BLaER1 (cell line): Measurements from ENCODE around the gene KLHL30.

Experiments used
- H3K27ac ChIP-seq: shearing (Covaris generic); formaldehyde crosslinking; 2 replicates; pipeline ENCODE4 v1.8.1; 2022
- H3K27me3 ChIP-seq: shearing (Covaris generic); formaldehyde crosslinking; 2 replicates; pipeline ENCODE4 v1.8.1; 2022
- H3K36me3 ChIP-seq: shearing (Covaris generic); formaldehyde crosslinking; 2 replicates; pipeline ENCODE4 v1.8.1; 2022
- H3K4me1 ChIP-seq: shearing (Covaris generic); formaldehyde crosslinking; 2 replicates; pipeline ENCODE4 v1.8.1; 2022
- H3K4me2 ChIP-seq: shearing (Covaris generic); formaldehyde crosslinking; 2 replicates; pipeline ENCODE4 v1.8.1; 2022
- H3K4me3 ChIP-seq: shearing (Covaris generic); formaldehyde crosslinking; 2 replicates; pipeline ENCODE4 v1.8.1; 2022
- H3K9ac ChIP-seq: shearing (Covaris generic); formaldehyde crosslinking; 2 replicates; pipeline ENCODE4 v1.8.1; 2022
- H3K9me3 ChIP-seq: shearing (Covaris generic); formaldehyde crosslinking; 2 replicates; pipeline ENCODE4 v1.8.1; 2022
- H4K20me1 ChIP-seq: shearing (Covaris generic); formaldehyde crosslinking; 2 replicates; pipeline ENCODE4 v1.8.1; 2022
- Cebpa-rat ChIP-seq: shearing (Covaris generic); IDR thresholded peaks from 2 replicates; pipeline ENCODE4 v1.8.1; 2022

KLHL30 gene

DNA sequence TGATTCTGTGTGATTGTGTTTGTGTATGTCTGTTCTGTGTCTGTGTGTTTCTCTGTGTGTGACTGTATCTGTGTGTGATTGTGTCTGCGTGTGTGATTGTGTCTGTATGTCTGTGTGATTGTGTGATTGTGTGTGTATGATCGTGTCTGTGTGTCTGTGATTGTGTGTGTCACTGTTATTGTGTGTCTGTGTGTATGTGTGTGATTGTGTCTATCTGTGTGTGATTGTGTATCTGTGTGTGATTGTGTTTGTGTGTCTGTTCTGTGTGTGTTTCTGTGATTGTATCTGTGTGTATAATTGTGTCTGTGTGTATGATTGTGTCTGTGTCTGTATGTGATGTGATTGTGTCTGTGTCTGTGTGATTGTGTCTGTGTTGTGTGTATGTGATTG, 11.7 kb upstream of the KLHL30 start:
- no peak for TF ChIP-seq Cebpa-rat
- H3K4me3 ChIP-seq = no peak overlapping the region
- no peak overlapping the region; the same call in 1 of the 2 replicates for H3K27ac ChIP-seq
- H3K27me3 ChIP-seq = no peaks in the 10 kb centered on the region
- H3K4me2 ChIP-seq = peak overlapping the region; percentile 63
- H3K4me1 ChIP-seq = peaks cover 73% of the 10 kb centered on the region
- H4K20me1 ChIP-seq = no peaks in the 10 kb centered on the region
- H3K36me3 ChIP-seq = no peaks in the 10 kb centered on the region
- no peaks in the 10 kb centered on the region for H3K9me3 ChIP-seq
- 0 out of 2 replicates have a peak overlapping the region, but pooled peaks have one; percentile 24 for H3K9ac ChIP-seq

GRCh38 chr2:238127165-238128060, 11.1 kb upstream of the KLHL30 start:
- Histone ChIP-seq H3K36me3 (no peaks in the 10 kb centered on the region), H3K9ac (0 out of 2 replicates have a peak overlapping the region, but pooled peaks have one; percentile 24), H3K4me3 (no peak overlapping the region), H3K9me3 (no peaks in the 10 kb centered on the region), H4K20me1 (no peaks in the 10 kb centered on the region), H3K27ac (peak overlapping the region; percentile 55), H3K4me2 (peak overlapping the region; percentile 63), H3K27me3 (no peaks in the 10 kb centered on the region), H3K4me1 (peaks cover 75% of the 10 kb centered on the region)
- no peak for TF ChIP-seq Cebpa-rat

GRCh38 chr2:238128061-238128440, 10.4 kb upstream of the KLHL30 start:
- Histone ChIP-seq H3K27me3 (no peaks in the 10 kb centered on the region), H3K4me2 (peak overlapping the region; percentile 63), H3K9me3 (no peaks in the 10 kb centered on the region), H3K36me3 (no peaks in the 10 kb centered on the region), H3K9ac (no peak overlapping the region), H3K4me1 (peaks cover 75% of the 10 kb centered on the region), H4K20me1 (no peaks in the 10 kb centered on the region), H3K4me3 (no peak overlapping the region), H3K27ac (no peak overlapping the region)
- no peak for TF ChIP-seq Cebpa-rat

- Histone ChIP-seq H3K36me3 (no peaks in the 10 kb centered on the region), H3K4me3 (no peak overlapping the region), H3K27ac (no peak overlapping the region), H3K4me1 (peaks cover 75% of the 10 kb centered on the region), H4K20me1 (no peaks in the 10 kb centered on the region), H3K9ac (no peak overlapping the region), H3K27me3 (no peaks in the 10 kb centered on the region), H3K4me2 (no peak overlapping the region), H3K9me3 (no peaks in the 10 kb centered on the region)
- TF ChIP-seq Cebpa-rat = no peak
Measured at GRCh38 chr2:238128534-238129001, 9.9 kb upstream of the KLHL30 start.

DNA sequence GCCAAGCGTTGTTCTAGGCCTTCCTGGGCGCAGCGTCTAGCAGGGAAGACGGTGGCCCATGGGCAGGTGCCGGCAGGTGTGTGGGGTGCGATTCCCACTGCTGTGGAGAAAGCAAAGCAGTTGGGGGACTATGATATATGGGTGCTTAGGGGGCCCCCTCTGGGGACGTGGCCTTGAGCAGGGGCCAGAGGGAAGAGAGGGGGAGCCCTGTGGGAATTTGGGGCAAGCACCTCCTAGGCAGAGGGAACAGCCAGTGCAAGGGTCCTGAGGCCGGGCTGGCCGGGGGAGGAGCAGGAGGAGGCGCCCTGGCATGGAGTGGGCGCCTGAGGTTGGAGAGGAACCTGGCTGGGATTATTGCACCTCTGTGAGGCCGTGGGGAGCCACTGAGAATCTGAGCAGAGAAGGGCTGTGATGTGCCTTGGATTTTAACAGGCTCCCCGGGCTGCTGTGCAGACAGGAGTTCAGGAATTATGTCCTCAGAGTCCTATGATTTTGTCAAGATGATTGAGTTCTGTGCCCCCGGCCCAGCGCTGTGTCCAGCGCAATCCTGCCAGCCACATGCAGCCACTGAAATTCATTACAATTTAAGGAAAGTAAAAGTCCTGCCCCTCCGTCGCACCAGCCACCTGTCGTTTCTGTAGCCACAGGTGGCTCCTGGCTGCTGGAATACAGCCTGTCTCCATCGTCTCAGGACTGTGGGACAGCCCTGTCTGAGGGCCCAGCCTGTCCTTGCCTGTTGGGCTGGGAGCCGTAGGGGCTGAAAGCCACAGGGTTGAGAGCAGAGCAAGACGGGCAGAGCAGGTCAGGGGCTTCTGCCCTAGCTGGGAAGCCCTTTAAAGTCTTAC, 9.1 kb upstream of the KLHL30 start:
- Histone ChIP-seq H3K4me1 (peaks cover 77% of the 10 kb centered on the region), H3K36me3 (no peaks in the 10 kb centered on the region), H3K9me3 (no peaks in the 10 kb centered on the region), H3K4me3 (no peak overlapping the region), H3K27ac (peak overlapping the region; percentile 87), H3K9ac (no peak overlapping the region; the same call in 1 of the 2 replicates), H4K20me1 (no peaks in the 10 kb centered on the region), H3K27me3 (no peaks in the 10 kb centered on the region), H3K4me2 (peak overlapping the region; percentile 80)
- no peak for TF ChIP-seq Cebpa-rat

- Histone ChIP-seq H3K9ac (peak overlapping the region; percentile 63), H4K20me1 (no peaks in the 10 kb centered on the region), H3K9me3 (no peaks in the 10 kb centered on the region), H3K4me2 (peak overlapping the region; percentile 80), H3K27me3 (no peaks in the 10 kb centered on the region), H3K36me3 (no peaks in the 10 kb centered on the region), H3K4me3 (no peak overlapping the region), H3K4me1 (peaks cover 78% of the 10 kb centered on the region), H3K27ac (peak overlapping the region; percentile 87)
- no peak for TF ChIP-seq Cebpa-rat
Measured at GRCh38 chr2:238130111-238130695, 8.3 kb upstream of the KLHL30 start.

- Histone ChIP-seq H3K4me3 (no peak overlapping the region), H4K20me1 (no peaks in the 10 kb centered on the region), H3K27ac (peak overlapping the region; percentile 87), H3K27me3 (no peaks in the 10 kb centered on the region), H3K4me1 (peaks cover 78% of the 10 kb centered on the region), H3K9ac (peak overlapping the region; percentile 63), H3K36me3 (no peaks in the 10 kb centered on the region), H3K4me2 (peak overlapping the region; percentile 80), H3K9me3 (no peaks in the 10 kb centered on the region)
- TF ChIP-seq Cebpa-rat = no peak
Measured at GRCh38 chr2:238130696-238131628, 7.5 kb upstream of the KLHL30 start.

DNA sequence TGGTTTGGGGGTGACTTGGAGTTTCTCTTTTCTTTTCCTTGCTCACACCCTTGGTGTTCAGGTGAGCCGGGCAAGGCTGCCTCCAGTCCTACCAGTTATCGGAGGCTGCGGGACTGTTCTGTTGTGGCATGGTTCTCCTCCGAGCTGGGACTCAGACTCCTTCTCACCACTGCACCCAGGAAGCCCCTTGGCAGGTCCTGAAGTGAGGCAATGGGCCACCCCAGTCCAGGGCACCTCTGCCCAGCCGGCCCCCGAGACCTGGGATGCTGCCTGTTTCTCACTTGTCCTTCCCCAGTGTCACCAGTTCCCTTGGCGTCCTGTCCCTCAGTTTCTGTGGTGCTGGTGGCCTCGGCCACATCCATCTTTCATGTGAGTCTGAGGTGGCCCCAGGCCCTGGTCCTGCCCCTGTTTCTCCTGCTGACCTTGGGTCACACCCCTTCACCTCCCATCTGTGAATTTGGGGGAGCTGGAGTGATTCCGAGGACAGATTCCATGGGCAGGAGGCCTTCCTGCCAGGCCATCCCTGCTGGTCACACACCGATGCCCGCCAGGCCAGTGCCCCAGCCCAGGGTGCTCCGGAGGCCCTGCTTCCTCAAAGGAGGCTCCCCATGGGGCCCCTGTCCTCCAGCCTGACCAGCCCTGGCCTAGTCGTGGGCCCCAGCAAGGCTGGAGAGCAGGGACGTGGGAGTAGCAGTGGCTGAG, 6.6 kb upstream of the KLHL30 start:
- H3K4me2 ChIP-seq = peak overlapping the region; percentile 80

More for the DNA sequence above, 6.6 kb upstream of the KLHL30 start:
- Histone ChIP-seq H3K9me3 (no peaks in the 10 kb centered on the region), H3K4me3 (no peak overlapping the region), H4K20me1 (no peaks in the 10 kb centered on the region), H3K27me3 (no peaks in the 10 kb centered on the region), H3K9ac (no peak overlapping the region), H3K27ac (peak overlapping the region; percentile 87), H3K4me1 (peaks cover 80% of the 10 kb centered on the region), H3K36me3 (no peaks in the 10 kb centered on the region)
- no peak for TF ChIP-seq Cebpa-rat
